GM21360 (cell line): Measurements from ENCODE around the gene VAT1L.

Source experiments
- ATAC-seq: cut with Tn5 transposase; IDR thresholded peaks from one replicate; pipeline ENCODE4 v1.9.1; 2021; ENCODE audit warnings: mild to moderate bottlenecking, moderate library complexity; ENCODE audit not compliant: unreplicated experiment

The VAT1L gene, protein sequence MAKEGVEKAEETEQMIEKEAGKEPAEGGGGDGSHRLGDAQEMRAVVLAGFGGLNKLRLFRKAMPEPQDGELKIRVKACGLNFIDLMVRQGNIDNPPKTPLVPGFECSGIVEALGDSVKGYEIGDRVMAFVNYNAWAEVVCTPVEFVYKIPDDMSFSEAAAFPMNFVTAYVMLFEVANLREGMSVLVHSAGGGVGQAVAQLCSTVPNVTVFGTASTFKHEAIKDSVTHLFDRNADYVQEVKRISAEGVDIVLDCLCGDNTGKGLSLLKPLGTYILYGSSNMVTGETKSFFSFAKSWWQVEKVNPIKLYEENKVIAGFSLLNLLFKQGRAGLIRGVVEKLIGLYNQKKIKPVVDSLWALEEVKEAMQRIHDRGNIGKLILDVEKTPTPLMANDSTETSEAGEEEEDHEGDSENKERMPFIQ

DNA sequence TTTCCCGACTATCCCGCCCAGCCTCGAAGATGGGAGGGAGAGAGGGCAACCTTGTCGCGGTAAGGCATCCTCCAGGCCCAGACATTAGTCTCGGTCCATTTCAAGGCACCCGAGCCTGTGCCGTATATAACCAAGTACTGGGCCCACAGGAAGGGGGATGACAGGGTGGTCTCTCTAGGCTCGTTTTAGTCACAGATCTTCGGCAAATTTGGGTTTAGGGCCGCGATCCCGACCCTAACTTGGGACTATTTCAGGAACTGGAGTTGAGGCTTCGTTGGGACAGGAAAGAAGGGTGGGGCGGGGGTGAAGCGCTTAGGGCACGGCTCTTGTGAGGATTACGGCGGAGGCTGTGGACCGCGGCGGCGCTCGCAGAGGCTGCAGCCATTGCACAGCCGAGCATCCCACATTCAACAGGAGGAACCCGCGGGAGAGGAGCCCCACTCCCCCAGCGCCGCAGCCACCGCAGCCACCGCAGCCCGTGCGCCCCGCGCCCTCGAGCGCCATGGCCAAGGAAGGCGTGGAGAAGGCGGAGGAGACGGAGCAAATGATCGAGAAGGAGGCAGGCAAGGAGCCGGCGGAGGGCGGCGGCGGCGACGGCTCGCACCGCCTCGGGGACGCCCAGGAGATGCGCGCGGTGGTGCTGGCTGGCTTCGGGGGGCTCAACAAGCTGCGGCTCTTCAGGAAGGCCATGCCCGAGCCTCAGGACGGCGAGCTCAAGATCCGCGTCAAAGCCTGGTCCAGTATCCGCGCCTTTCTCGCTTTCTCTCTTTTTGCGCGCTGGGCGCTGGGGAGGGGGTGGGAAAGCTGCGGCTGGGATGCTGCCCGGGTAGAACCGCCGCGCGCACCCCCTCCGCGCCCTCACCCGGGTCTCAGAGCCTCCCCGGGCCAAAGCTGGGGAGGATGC is at the start of gene VAT1L:
TSS of gene VAT1L (plus strand) at position 384 of the 904 bp plus-strand sequence. CDS start at position 503, 119 bp downstream.
- no peak for ATAC-seq

DNA sequence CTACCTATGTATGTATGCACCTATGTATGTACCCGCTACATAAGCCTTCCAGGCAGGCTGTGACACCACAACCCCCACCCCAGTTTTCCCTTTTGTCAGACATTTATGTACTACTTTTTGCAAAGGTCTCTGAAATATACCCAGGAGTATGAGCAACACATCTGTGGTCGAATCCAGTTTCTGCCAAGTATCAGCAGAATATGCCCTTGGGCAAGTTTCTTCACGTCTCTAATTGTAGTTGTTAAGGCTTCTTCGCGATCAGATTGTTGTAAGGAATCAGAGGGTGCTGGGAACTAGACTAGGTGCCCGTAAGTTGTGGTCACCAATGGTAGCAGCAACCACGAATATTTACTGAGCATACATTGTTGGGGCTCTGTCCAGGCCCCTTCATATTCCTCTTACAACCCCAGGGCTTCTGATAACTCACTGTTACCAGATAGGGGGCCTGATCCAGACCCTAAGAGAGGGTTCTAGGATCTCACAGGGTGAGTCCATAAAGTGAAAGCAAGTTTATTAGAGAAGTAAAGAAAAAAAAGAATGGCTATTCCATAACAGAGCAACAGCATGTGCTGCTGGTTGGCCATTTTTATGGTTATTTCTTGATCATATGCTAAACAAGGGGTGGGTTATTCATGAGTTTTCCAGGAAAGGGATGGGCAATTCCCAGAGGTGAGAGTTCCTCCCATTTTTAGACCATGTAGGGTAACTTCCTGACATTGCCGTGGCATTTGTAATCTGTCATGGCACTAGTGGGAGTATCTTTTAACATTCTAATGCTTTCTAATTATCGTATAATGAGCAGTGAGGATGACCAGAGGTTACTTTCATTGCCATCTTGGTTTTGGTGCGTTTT is 49.4 kb upstream of the VAT1L start:
- ATAC-seq = no peak

DNA sequence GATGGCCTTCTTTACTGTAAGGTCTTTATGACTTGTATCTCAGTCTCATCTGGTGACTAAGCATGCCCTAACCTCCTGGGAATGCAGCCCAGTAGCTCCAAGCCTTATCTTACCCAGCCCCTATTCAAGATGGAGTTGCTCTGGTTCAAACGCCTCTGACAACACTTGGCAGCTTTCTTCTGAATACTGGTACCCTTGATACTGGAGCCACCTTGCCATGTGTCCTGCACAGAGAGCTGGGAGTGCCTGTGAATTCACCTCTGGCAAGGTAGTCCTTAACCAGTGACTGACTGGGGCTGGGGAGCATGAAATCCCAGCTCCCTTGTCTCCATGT is 48.8 kb upstream of the VAT1L start:
- ATAC-seq = no peak

DNA sequence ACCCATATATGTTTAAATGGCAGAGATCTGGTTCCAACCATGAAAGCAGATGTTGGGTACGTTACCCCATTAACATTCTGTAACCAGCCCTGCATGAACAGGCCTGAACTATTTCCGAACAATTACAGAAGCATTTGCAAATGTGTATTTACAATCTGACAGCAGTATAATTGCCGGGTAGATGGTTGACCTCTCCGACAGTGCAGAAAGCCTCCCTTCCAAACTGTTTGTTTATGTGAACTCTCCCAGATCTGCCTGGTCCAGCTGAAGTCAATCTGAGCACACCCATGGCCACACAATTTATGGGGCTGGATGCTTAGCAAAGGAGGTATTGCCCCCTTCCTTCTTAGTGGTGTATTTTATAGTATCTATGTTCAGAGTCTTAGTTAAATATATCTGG is 44.2 kb upstream of the VAT1L start:
- ATAC-seq = no peak

DNA sequence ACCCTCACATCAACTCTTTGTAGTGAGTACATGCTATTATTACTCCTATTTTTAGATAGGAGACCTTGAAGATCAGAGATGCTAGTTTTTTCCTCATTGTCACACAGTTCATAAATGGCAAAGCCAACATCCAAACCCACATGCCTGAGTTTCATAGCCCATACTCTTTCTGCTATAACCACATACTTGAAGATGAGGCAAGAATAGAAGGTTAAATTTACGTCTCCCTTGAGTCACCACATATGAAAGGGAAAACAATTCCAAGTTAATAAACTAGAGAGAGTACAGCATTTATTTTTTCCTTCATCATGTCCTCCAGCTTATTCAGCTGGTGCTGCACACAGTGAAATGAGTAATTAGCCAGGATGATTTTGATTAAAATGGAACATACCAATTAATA is 42.4 kb upstream of the VAT1L start:
- no peak for ATAC-seq

DNA sequence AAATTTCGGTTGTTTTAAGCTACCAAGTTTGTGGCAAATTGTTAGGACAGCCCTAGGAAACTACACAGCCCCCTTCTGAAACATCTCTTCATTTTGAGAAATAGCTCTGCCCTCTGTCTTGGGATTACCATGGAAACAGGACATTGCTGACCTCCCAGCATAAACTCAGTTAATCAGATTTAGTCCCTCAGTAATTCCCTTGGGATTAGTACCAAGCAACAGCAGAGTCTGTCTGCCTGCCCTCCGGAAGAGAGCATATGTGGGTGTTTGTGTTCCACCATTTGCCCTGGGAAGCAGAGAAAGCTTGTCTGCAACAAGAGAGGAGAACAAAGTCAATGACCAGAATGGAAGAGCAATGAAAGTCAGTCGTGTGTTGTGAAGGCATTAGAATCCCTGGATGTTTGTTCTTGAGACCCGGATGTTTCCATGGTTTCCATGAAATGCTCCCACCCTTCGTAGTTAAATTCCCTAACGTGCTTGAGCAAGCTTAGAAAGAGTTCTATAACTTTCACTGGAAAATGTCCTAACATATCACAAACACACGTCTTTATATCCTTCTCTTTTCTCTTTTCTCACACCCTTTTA is 39.9 kb upstream of the VAT1L start:
- no peak for ATAC-seq

DNA sequence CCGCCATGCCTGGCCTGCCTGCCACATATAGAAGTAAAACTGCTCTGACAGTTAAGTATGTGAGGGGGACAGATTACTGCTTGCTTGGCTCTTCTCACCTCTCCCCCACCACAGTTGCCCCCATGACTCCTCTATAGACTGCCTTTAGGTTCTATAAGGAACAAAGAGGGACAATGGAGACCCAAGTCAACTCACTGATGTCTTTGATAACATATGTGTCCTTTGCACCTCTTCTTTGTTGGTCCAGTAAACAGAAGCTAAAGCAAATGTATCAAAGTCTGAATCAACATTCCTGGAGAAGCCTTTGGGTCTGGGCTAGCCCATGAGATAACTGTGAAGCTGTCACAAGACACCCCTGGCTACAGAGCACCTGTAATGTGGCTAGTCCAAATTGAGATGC is 38.9 kb upstream of the VAT1L start:
- ATAC-seq = no peak

DNA sequence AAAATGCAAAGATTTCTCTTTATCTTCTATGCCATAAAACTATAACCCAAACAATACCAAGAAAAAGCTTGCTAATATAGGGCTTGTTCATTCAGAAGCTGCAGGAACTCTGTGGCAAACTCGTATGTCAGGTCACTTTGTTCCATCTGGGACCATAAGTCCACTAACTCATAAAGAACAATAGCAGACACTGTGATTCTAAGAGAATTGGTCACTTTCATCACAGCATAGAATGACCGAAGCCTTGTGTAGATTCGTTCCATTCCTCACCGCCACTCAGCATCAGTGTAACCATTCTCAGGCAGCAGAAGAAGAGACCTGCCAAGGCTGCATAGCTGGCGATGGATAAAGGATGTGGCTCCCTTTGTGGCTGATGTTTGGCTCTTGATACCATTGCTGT is 30.3 kb upstream of the VAT1L start:
- ATAC-seq = no peak

DNA sequence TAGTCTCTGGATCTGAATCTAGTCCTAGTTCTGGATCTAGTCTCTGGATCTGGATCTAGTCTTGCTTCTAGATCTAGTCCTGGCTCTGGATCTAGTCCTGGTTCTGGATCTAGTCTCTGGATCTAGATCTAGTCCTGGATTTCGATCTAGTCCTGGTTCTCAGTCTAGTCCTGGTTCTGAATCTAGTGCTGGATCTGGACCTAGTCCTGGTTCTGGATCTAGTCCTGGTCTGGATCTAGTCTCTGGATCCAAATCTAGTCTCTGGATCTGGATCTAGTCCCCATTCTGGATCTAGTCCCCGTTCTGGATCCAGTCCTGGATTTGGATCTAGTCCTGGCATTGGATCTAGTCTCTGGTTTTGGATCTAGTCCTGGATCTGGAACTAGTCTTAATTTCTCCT is 29.9 kb upstream of the VAT1L start:
- no peak for ATAC-seq

DNA sequence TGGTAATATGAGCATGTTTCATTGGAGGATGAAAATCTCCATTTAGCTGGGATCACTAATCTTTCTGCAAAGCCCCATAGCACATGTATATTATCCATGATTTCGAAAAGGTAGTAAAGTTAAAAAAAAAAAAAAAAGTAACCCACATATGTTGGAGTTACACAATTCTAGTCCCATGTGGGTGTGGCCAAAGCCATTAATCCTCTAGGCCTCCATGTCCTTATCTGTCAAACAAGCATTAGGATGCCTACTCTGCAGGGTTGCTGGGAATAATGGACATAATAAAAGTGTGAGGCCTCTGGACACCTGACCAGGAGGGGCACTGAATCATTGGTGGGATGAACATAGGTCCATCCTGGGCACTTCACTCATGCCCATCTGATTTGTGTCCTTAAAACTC is 29.2 kb upstream of the VAT1L start:
- ATAC-seq = no peak

DNA sequence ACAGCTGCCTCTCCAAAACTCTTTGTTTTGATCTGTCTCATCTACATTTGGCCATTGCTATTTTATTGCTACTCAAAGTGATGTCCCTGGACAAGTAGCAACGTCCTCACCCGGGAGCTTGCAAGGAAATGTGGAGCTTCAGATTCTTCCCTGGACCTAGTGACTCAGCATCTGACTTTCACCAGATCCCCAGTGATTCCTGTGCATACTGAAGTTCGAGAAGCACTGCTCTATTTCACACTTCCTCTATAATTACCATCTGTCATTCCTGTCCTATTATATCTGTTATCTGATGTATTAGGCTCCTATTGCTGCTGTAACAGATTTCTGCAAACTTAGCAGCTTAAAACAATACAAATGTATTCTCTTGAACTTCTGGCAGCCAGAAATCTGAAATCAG is 28.5 kb upstream of the VAT1L start:
- ATAC-seq = no peak

DNA sequence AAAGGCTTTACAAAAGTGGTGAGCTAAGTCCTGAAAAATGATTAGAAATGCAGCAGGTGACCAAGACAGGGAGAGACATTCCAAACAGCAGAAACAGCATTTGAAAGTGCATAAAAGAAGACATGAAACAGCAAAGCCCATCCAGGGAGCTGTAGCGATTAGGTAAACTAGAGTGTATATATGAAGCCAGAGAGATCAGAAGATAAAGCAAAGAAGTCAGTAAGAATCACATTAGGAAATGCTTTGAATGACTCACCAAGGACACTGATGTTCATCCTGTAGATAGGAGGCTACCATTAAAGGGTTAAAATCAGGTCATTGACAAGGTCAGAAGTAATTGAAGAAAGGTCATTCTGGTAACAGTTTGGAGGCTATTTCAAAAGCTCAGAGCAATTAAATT is 27.6 kb upstream of the VAT1L start:
- no peak for ATAC-seq

DNA sequence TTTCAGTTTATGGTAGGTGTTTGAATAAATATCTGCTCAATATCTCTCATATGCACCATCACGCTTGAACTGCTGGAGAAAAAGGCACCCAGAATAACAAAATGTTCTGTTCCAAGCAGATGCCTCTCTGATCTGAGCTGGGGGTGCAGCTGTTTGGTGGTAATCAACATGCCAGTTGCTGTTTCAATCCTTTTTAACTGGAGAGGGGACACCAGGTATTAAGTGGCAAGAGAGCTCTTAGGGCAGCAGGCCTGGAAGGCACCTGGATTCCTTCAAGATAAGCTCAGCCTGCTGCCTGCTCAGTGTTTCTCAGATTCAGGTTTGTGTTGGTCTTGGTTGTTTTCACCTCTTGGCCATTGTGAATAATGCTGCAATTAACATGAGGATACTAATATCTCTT is 27.2 kb upstream of the VAT1L start:
- ATAC-seq = no peak

DNA sequence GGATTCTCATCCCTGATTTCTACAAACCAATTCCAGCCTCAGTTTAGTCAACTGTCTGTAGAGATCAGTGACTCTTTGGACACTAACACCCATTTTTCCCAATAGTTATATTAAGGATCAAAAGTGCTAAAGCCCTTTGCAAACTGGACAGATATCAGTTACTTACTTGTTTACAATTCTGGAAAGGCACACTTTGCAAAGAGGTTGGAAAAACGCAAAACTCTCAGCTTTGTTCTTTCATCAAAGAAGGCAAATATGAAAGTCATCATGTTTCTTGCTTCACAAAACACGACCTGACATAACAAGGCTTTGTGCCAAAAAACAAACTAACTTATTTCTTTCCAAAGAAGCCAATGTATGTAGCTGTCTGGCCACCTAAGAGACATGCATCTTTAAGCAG is 26.1 kb upstream of the VAT1L start:
- no peak for ATAC-seq

DNA sequence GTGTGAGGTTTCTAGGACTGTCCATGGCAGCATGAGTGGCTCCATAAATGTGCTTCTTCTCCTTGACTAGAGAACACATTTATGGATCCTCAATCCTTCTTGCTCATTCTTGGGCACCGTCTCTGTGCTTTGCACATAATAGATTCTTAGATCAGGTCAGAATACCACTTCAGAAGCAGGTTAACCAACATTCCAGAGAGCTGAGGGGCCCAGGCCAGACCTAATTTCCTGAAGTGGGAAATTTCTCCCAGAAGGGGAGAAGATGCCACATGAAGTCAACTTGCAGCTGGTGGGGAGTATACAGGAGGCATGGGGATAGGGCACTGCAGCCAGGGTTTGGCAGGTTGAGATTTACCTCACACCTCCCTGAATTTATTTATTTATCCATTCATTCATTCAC is 24.4 kb upstream of the VAT1L start:
- ATAC-seq = no peak

DNA sequence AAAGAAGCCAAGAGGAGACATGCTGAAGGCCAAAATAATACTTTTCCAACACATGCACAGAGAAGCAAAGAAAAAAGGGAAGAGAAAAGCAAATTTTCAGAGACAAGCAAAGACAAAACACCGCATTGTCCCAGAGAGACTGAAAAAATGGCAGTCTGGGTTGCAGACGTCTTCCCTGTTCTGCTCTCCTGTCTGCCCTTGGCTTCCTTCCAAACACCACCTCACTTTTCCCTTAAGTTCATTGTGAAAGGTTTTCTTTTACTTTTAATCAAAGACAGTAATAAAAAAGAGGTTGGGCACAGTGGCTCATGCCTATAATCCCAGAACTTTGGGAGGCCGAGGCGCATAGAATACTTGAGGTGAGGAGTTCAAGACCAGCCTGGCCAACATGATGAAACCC is 21.2 kb upstream of the VAT1L start:
- no peak for ATAC-seq

DNA sequence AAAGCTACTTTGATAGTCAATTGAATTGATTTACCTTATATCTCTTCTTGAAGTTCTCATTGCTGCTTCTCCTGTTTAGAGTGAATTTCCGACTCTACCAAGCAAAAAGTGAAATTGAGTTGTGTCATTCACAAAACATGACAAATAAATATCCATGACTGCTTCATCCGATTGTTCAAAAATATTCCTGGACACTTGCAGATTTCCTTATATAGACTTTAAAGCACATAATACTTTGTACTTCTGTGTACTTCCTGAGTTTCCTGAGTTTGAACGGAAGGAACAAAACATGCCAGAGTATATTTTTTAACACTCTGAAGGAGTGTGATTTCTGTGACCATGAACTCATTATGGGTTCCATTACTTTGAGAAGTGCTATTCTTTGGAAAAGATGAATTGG is 20.5 kb upstream of the VAT1L start:
- no peak for ATAC-seq

DNA sequence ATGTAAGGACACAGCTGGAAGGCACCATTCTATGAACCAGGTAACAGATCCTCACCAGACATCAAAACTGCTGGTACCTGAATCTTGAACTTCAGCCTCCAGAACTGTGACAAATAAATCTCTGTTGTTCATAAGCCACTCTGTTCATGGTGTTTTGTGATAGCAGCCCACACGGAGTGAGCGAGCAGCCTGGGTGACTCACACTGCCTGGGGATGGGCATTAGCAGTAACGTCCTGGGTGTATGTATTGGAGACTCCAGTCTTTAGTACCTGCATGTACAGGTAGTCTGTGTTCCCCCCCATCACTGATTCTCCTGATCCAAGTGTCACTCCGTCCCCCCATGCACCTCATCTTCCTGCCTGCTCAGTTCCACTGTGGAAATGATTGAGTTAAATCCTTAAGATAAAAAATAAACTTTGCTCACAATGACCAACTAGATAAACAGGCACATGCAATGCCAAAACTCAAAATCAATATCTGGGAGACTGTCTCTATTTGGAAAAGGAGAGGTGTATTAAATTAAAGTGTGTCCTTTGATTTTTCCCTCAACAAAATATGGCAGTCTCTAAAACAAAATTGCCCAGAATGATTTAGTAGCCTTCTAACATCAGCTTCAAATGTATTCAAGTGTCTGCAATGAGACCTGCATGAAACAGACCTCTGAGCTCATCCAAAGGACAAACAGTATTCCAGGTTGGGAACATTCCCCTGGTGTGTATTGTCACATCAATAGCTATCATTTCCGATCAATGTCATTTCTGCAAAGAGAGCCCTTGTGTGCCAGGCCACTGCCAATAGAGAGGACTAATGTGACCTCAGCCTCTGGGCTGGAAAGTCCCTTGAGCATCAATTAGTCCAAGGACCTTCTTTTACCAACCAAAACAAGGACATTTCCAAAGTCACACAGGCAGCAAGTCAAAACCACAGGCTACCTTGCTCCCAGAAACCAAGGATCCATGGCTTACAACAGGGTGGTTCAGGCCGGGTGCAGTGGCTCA is 12.2 kb upstream of the VAT1L start:
- no peak for ATAC-seq

DNA sequence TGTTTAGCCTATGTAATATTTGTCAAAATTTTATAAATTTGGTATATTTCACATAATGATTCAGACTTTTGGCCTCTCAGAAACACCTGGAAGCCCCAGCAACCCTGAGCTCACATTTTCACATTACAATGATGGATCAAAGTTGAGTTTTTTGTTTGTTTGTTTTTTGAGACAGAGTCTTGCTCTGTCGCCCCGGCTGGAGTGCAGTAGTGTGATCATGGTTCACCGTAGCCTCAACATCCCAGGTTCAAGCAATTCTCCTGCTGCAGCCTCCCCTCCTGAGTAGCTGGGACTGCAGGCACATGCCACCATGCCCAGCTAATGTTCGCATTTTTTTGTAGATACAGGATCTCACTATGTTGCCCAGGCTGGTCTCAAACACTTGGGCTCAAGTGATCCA is 10.6 kb upstream of the VAT1L start:
- no peak for ATAC-seq

DNA sequence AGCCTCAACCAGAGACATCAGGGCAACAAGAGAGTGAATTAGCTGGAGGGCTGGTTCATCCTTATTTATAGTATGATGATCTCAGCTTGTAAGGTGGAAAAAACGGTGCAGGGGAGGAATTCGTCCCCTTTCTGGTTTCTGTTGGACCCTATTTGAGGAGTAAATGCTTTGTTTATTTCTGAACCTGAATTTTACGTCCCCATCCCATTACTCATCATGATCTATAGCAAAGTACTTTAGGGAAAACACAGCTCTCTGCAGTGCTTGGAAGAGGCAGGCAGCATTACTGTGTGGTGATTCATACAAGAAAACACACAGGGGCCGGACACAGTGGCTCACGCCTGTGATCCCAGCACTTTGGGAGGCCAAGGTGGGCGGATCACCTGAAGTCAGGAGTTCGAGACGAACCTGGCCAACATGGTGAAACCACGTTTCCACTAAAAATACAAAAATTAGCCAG is 8.0 kb upstream of the VAT1L start:
- ATAC-seq = no peak
